Gastrocnemius medialis (tissue), 4 donors: ENCODE data around the gene PRR5L. TPM values are rescaled to one million over a fixed set of nuclear protein-coding genes. Genes with fewer than 3 reads are reported as not detected.
"Not testable (repeated sequence)": the region's sequence is repeated elsewhere in the genome, so short reads cannot be mapped to it uniquely, and the experiment has no call there.

ENCODE experiments used
- ATAC-seq, 2 donors: fragments of 150-250 bp; one replicate each; pipeline ENCODE4 v1.9.1; 2016
- DNase-seq, 2 donors: peaks; one replicate each; pipeline ENCODE4 v3.0.0-alpha.2; 2019
- H3K27ac ChIP-seq, 4 donors: fragments of 200-600 bp; sonication (generic); 1 replicate in 1 of 4; 2 replicates in 3 of 4; pipeline ENCODE4 v1.5.1; 2016 to 2018; ENCODE audit warnings: mild to moderate bottlenecking in 2 of 4, moderate library complexity in 1 of 4
- H3K27me3 ChIP-seq, 3 donors: fragments of 200-600 bp; sonication (generic) in 2 of 3; 1 replicate in 1 of 3; 2 replicates in 2 of 3; pipeline versions ENCODE4 v1.5.1 to v1.6.0; 2016 to 2019; ENCODE audit warnings: mild to moderate bottlenecking in 1 of 3, moderate library complexity in 1 of 3
- H3K36me3 ChIP-seq, 2 donors: fragments of 200-600 bp; sonication (generic) in 1 of 2; one replicate each; pipeline ENCODE4 v1.5.1; 2017 to 2018
- H3K4me1 ChIP-seq, 2 donors: fragments of 200-600 bp; sonication (generic) in 1 of 2; one replicate each; pipeline ENCODE4 v1.5.1; 2016 to 2017; ENCODE audit warnings: mild to moderate bottlenecking in 2 of 2
- H3K4me3 ChIP-seq, 4 donors: fragments of 200-600 bp; sonication (generic) in 3 of 4; 1 replicate in 1 of 4; 2 replicates in 3 of 4; pipeline ENCODE4 v1.5.1; 2016 to 2019; ENCODE audit warnings: mild to moderate bottlenecking in 2 of 4
- H3K9me3 ChIP-seq, 3 donors: fragments of 200-600 bp; sonication (generic) in 2 of 3; 1 replicate in 1 of 3; 2 replicates in 2 of 3; pipeline ENCODE4 v1.5.1; 2016 to 2019
- CTCF ChIP-seq, 5 experiments: fragments of 450-650 bp in 3 of 5; fragments of 200-600 bp in 2 of 5; sonication (generic) in 2 of 5; IDR thresholded peaks in 4 of 5; conservative IDR thresholded peaks in 1 of 5; 1 replicate in 4 of 5; 2 replicates in 1 of 5; pipeline ENCODE4 v1.5.1; 2016 to 2019; ENCODE audit warnings: antibody characterized with exemption in 5 of 5, mild to moderate bottlenecking in 3 of 5, moderate library complexity in 3 of 5
- POLR2A ChIP-seq, 2 donors: fragments of 450-650 bp; IDR thresholded peaks; one replicate each; pipeline ENCODE4 v1.6.1; 2017; ENCODE audit warnings: antibody characterized with exemption in 2 of 2, mild to moderate bottlenecking in 2 of 2, moderate library complexity in 2 of 2
- in situ Hi-C, 4 donors: fragments of 200-750 bp; cut with MboI; loops; one replicate each; pipeline versions ENCODE4 v1.15.0 to v1.8.0; 2017; ENCODE audit warnings: low sequenced_read_pairs in 4 of 4
- intact Hi-C: fragments of 100-400 bp; cut with DNase I; formaldehyde crosslinking; loops from one replicate; pipeline ENCODE4 v1.15.1; 2023; ENCODE audit warnings: low total_unique reads
- total RNA-seq, 4 donors: library from RNA; depleted of rRNA; stranded (reverse); fragments of >200 nt; gene quantifications; one replicate each; pipeline versions ENCODE4 v1.1.0 to v1.2.3, GENCODE V29; 2016

Gene PRR5L
- total RNA-seq, 4 donors from 2014 or later, result 0.46 to 3.2 (median 1.2) TPM

GRCh38 chr11:36508743-36509142 is 212.7 kb downstream of the PRR5L start:
- peak in 1 of 2 donors; percentile 19 for ATAC-seq
- in situ Hi-C loops, result loop anchor here in 1 of 4 donors (25.0 kb wide), 1 partner anchor 221 kb away; the partner anchor contains the start of genes COMMD9 and PRR5L
- TF ChIP-seq POLR2A (IDR thresholded peaks at IDR 0.05) (no peak), CTCF (IDR thresholded peaks at IDR 0.05 in 4 of 5, conservative IDR thresholded peaks at IDR 0.05 in 1 of 5) (no peak)
- no peak for DNase-seq
- Histone ChIP-seq H3K36me3 (no peaks in the 10 kb centered on the region), H3K9me3 (no peaks in the 10 kb centered on the region), H3K27ac (peak overlapping the region; percentile 88 to 94 (median 92)), H3K27me3 (no peaks in the 10 kb centered on the region), H3K4me1 (peaks cover 18 to 20% of the 10 kb centered on the region in 2 donors), H3K4me3 (peak overlapping the region; percentile 73 to 97 (median 86))
- intact Hi-C loops, result no loop called here

GRCh38 chr11:36509201-36509639 is 213.1 kb downstream of the PRR5L start:
- Histone ChIP-seq H3K4me1 (peaks cover 18 to 20% of the 10 kb centered on the region in 2 donors), H3K27me3 (no peaks in the 10 kb centered on the region), H3K27ac (peak overlapping the region; percentile 88 to 94 (median 92)), H3K36me3 (no peaks in the 10 kb centered on the region), H3K4me3 (peak overlapping the region; percentile 73 to 97 (median 86)), H3K9me3 (no peaks in the 10 kb centered on the region)
- ATAC-seq (peak; percentile 48), DNase-seq (peak in 1 of 2 donors; percentile 16)
- in situ Hi-C loops, result loop anchor here in 1 of 4 donors (25.0 kb wide), 1 partner anchor 222 kb away; the partner anchor contains the start of genes COMMD9 and PRR5L
- intact Hi-C loops, result no loop called here
- TF ChIP-seq POLR2A (IDR thresholded peaks at IDR 0.05) (no peak), CTCF (IDR thresholded peaks at IDR 0.05 in 4 of 5, conservative IDR thresholded peaks at IDR 0.05 in 1 of 5) (no peak)

- DNase-seq (peak; percentile 73 to 76), ATAC-seq (peak; percentile 91)
- TF ChIP-seq POLR2A (IDR thresholded peaks at IDR 0.05) (peak; percentile 88 to 89), CTCF (IDR thresholded peaks at IDR 0.05 in 4 of 5, conservative IDR thresholded peaks at IDR 0.05 in 1 of 5) (peak; percentile 78 to 93 (median 91))
- intact Hi-C loops (loop anchor here (2.0 kb wide), 1 partner anchor 85 kb away; the partner anchor contains the start of gene IFTAP), in situ Hi-C loops (loop anchor here in 1 of 4 donors (25.0 kb wide), 1 partner anchor 223 kb away; the partner anchor contains the start of genes COMMD9 and PRR5L)
- H3K9me3 ChIP-seq, result no peaks in the 10 kb centered on the region
- H3K4me1 ChIP-seq, result peaks cover 16 to 20% of the 10 kb centered on the region in 2 donors
- peak within 1 kb of the TSS; percentile 88 to 94 (median 92) for H3K27ac ChIP-seq
- H3K27me3 ChIP-seq, result no peaks in the 10 kb centered on the region
- H3K36me3 ChIP-seq, result no peaks in the 10 kb centered on the region
- peak within 1 kb of the TSS; percentile 73 to 97 (median 86) for H3K4me3 ChIP-seq
These were observed 213.9 kb downstream of the PRR5L start, which contains the start of gene TRAF6 for GRCh38 chr11:36509694-36510593. Gene TRAF6 (minus strand): TSS chr11:36510272. CDS start chr11:36501515, 8,757 bp downstream.

GRCh38 chr11:36510594-36510942 is 214.5 kb downstream of the PRR5L start:
- H3K36me3 ChIP-seq, result no peaks in the 10 kb centered on the region
- in situ Hi-C loops (loop anchor here in 1 of 4 donors (25.0 kb wide), 1 partner anchor 223 kb away; the partner anchor contains the start of genes COMMD9 and PRR5L), intact Hi-C loops (loop anchor here (2.0 kb wide), 1 partner anchor 84 kb away; the partner anchor contains the start of gene IFTAP)
- H3K9me3 ChIP-seq, result no peaks in the 10 kb centered on the region
- peak overlapping the region; percentile 73 to 97 (median 86) for H3K4me3 ChIP-seq
- H3K27me3 ChIP-seq, result no peaks in the 10 kb centered on the region
- ATAC-seq (peak in 1 of 2 donors; percentile 8), DNase-seq (no peak)
- TF ChIP-seq POLR2A (IDR thresholded peaks at IDR 0.05), result no peak
- TF ChIP-seq CTCF (IDR thresholded peaks at IDR 0.05 in 4 of 5, conservative IDR thresholded peaks at IDR 0.05 in 1 of 5), result no peak
- H3K27ac ChIP-seq, result peak overlapping the region; percentile 88 to 94 (median 92)
- H3K4me1 ChIP-seq, result peaks cover 15 to 20% of the 10 kb centered on the region in 2 donors

- not testable (repeated sequence) for ATAC-seq, H3K9me3 ChIP-seq, DNase-seq, H3K27me3 ChIP-seq, H3K36me3 ChIP-seq
- Histone ChIP-seq H3K4me1 (peaks cover 14 to 20% of the 10 kb centered on the region in 2 donors), H3K27ac (peak overlapping the region in 1 of 4 donors; percentile 91), H3K4me3 (peak overlapping the region in 2 of 4 donors; percentile 91 to 97)
- intact Hi-C loops, result loop anchor here (2.0 kb wide), 1 partner anchor 84 kb away; the partner anchor contains the start of gene IFTAP
- in situ Hi-C loops, result loop anchor here in 1 of 4 donors (25.0 kb wide), 1 partner anchor 224 kb away; the partner anchor contains the start of genes COMMD9 and PRR5L
These were observed 215.0 kb downstream of the PRR5L start for GRCh38 chr11:36511062-36511461.
